ENCODE results near the gene SLC12A9.
"Not testable (repeated sequence)": the region's sequence is repeated elsewhere in the genome, so short reads cannot be mapped to it uniquely, and the experiment has no call there.

Gene SLC12A9

GRCh38 chr7:100896732-100897608, 44.5 kb downstream of the SLC12A9 start:
- peak; percentile 58 for DNase-seq

GRCh38 chr7:100897772-100898454, 45.4 kb downstream of the SLC12A9 start:
- no peak for DNase-seq

GRCh38 chr7:100899432-100899831, 46.9 kb downstream of the SLC12A9 start:
- no peak for DNase-seq

GRCh38 chr7:100900978-100901377, 48.5 kb downstream of the SLC12A9 start:
- no peak for DNase-seq

- no peak for DNase-seq
These were observed 49.4 kb downstream of the SLC12A9 start for GRCh38 chr7:100901921-100902332.

GRCh38 chr7:100902638-100903037, 50.1 kb downstream of the SLC12A9 start:
- no peak for DNase-seq

- DNase-seq = no peak
These were observed 56.0 kb downstream of the SLC12A9 start for GRCh38 chr7:100908512-100908911.

- DNase-seq = not testable (repeated sequence)
These were observed 57.9 kb downstream of the SLC12A9 start for GRCh38 chr7:100910443-100910842.

GRCh38 chr7:100911484-100911883, 59.0 kb downstream of the SLC12A9 start:
- DNase-seq = no peak

- no peak for DNase-seq
These were observed 61.8 kb downstream of the SLC12A9 start for GRCh38 chr7:100914208-100914878.

- no peak for DNase-seq
These were observed 62.5 kb downstream of the SLC12A9 start for GRCh38 chr7:100914879-100915447.

Data from femur (tissue), 1 donor.